ENCODE data around the gene SMIM41. TPM values are rescaled to one million over a fixed set of nuclear protein-coding genes. Genes with fewer than 3 reads are reported as not detected.
A peak's percentile ranks its signal among the peaks of the same experiment; 100 is the strongest.

Gene SMIM41
- total and polyA plus RNA-seq, 11 donors = 0.08 to 0.65 (median 0.32) TPM; not detected in 6

GRCh38 chr12:52156311-52156710 lies 76.8 kb downstream of the SMIM41 start:
- Histone ChIP-seq H3K27me3 (no peaks in the 10 kb centered on the region), H3K4me1 (peaks cover 4 to 30% (median 10%) of the 10 kb centered on the region in 12 donors), H3K27ac (no peak overlapping the region), H3K4me3 (no peak overlapping the region), H3K9me3 (no peaks in the 10 kb centered on the region), H3K36me3 (no peaks in the 10 kb centered on the region)
- 73 to 83% (median 77%) methylated on average over 4 of the region's 4 CpGs for WGBS, 4 donors
- ATAC-seq (no peak), DNase-seq (no peak)
- intact Hi-C loops (cut with DNase I) = loop anchor here (1.0 to 10.0 kb wide), 20 partner anchors 56 to 828 kb away; no protein-coding TSS in a partner anchor
- no peak for TF ChIP-seq POLR2A (IDR thresholded peaks at IDR 0.05)
- TF ChIP-seq CTCF (IDR thresholded peaks at IDR 0.05) = no peak

GRCh38 chr12:52156757-52157565 lies 77.5 kb downstream of the SMIM41 start:
- peak; percentile 65 to 86 (median 75) for DNase-seq
- Histone ChIP-seq H3K4me3 (no peak overlapping the region), H3K4me1 (peaks cover under 1 to 23% (median 6%) of the 10 kb centered on the region in 12 donors), H3K9me3 (no peaks in the 10 kb centered on the region), H3K36me3 (no peaks in the 10 kb centered on the region), H3K27me3 (no peaks in the 10 kb centered on the region), H3K27ac (no peak overlapping the region)
- TF ChIP-seq CTCF (IDR thresholded peaks at IDR 0.05) = peak; percentile 84 to 95 (median 92)
- TF ChIP-seq POLR2A (IDR thresholded peaks at IDR 0.05) = no peak
- intact Hi-C loops (cut with DNase I) = loop anchor here (1.0 to 10.0 kb wide), 20 partner anchors 56 to 828 kb away; no protein-coding TSS in a partner anchor
- WGBS, 4 donors = 42 to 47% (median 45%) methylated on average over 14 to 15 of the region's 15 CpGs
- ATAC-seq = peak; percentile 49 to 77 (median 72)

GRCh38 chr12:52157566-52158150 lies 78.2 kb downstream of the SMIM41 start:
- DNase-seq (peak in 1 of 5 donors; percentile 24), ATAC-seq (no peak)
- intact Hi-C loops (cut with DNase I) = loop anchor here (2.0 to 10.0 kb wide), 18 partner anchors 55 to 827 kb away; no protein-coding TSS in a partner anchor
- Histone ChIP-seq H3K27ac (no peak overlapping the region), H3K27me3 (no peaks in the 10 kb centered on the region), H3K9me3 (no peaks in the 10 kb centered on the region), H3K4me3 (no peak overlapping the region), H3K4me1 (peaks cover 0 to 16% (median under 1%) of the 10 kb centered on the region in 12 donors), H3K36me3 (no peaks in the 10 kb centered on the region)
- WGBS, 4 donors = 79 to 81% (median 81%) methylated on average over 5 of the region's 5 CpGs
- no peak for TF ChIP-seq POLR2A (IDR thresholded peaks at IDR 0.05)
- TF ChIP-seq CTCF (IDR thresholded peaks at IDR 0.05) = no peak

Other genes with a start within 250 kb of the SMIM41 start
- under 1 TPM; 0.13 to 0.93 (median 0.35) TPM for gene FIGNL2, start 231.0 kb upstream of the SMIM41 start, total RNA-seq
- under 1 TPM; 0.17 to 0.23 TPM for gene FIGNL2, start 231.0 kb upstream of the SMIM41 start, polyA plus RNA-seq
- gene ANKRD33, start 191.6 kb upstream of the SMIM41 start, total RNA-seq = not detected
- gene ANKRD33, start 191.6 kb upstream of the SMIM41 start, polyA plus RNA-seq = not detected
- gene ACVRL1, start 172.2 kb upstream of the SMIM41 start, total RNA-seq = 100 to 1,000 TPM in 1 of 9 donors, 10 to 100 TPM in 8; 23.5 to 116 (median 33.4) TPM
- gene ACVRL1, start 172.2 kb upstream of the SMIM41 start, polyA plus RNA-seq = 10 to 100 TPM; 20.5 to 35.1 TPM
- gene ACVR1B, start 128.0 kb upstream of the SMIM41 start, total RNA-seq = 10 to 100 TPM in 7 of 9 donors, 1 to 10 TPM in 2; 7.4 to 19.8 (median 11.6) TPM
- gene ACVR1B, start 128.0 kb upstream of the SMIM41 start, polyA plus RNA-seq = 10 to 100 TPM in 1 of 2 donors, 1 to 10 TPM in 1; 7.7 to 13.3 TPM
- 10 to 100 TPM; 12.9 to 38.0 (median 17.6) TPM for gene TAMALIN, start 72.8 kb upstream of the SMIM41 start, total RNA-seq
- gene TAMALIN, start 72.8 kb upstream of the SMIM41 start, polyA plus RNA-seq = 10 to 100 TPM; 17.8 to 26.5 TPM
- 100 to 1,000 TPM in 2 of 9 donors, 10 to 100 TPM in 7; 22.0 to 140 (median 42.0) TPM for gene NR4A1, start 28.3 kb upstream of the SMIM41 start, total RNA-seq
- 10 to 100 TPM; 59.5 to 66.3 TPM for gene NR4A1, start 28.3 kb upstream of the SMIM41 start, polyA plus RNA-seq
- 10 to 100 TPM; 18.9 to 46.7 (median 24.1) TPM for gene ATG101, start 9.7 kb upstream of the SMIM41 start, total RNA-seq
- gene ATG101, start 9.7 kb upstream of the SMIM41 start, polyA plus RNA-seq = 100 to 1,000 TPM in 1 of 2 donors, 10 to 100 TPM in 1; 22.1 to 108 TPM
- 1 to 10 TPM in 2 of 9 donors, under 1 TPM in 5, not detected in 2; 0.15 to 1.2 (median 0.24) TPM for gene KRT80, start 112.3 kb downstream of the SMIM41 start, total RNA-seq
- under 1 TPM; 0.08 to 0.72 TPM for gene KRT80, start 112.3 kb downstream of the SMIM41 start, polyA plus RNA-seq
- gene KRT7, start 153.5 kb downstream of the SMIM41 start, total RNA-seq = 10 to 100 TPM in 1 of 9 donors, 1 to 10 TPM in 4, under 1 TPM in 2, not detected in 2; 0.20 to 56.7 (median 3.6) TPM
- under 1 TPM in 1 of 2 donors, not detected in 1; 0.76 TPM for gene KRT7, start 153.5 kb downstream of the SMIM41 start, polyA plus RNA-seq
- gene KRT86, start 194.9 kb downstream of the SMIM41 start, total RNA-seq = not detected
- gene KRT86, start 194.9 kb downstream of the SMIM41 start, polyA plus RNA-seq = not detected
- not detected for gene KRT81, start 211.8 kb downstream of the SMIM41 start, total RNA-seq
- not detected for gene KRT81, start 211.8 kb downstream of the SMIM41 start, polyA plus RNA-seq
- not detected for gene KRT83, start 241.7 kb downstream of the SMIM41 start, total RNA-seq
- gene KRT83, start 241.7 kb downstream of the SMIM41 start, polyA plus RNA-seq = not detected